Measurements from ENCODE around the gene TADA2A.
"Not testable (repeated sequence)": the region's sequence is repeated elsewhere in the genome, so short reads cannot be mapped to it uniquely, and the experiment has no call there.

Gene TADA2A

GRCh38 chr17:37405522-37405921 lies 1.2 kb upstream of the TADA2A start:
- DNase-seq: not testable (repeated sequence)

DNA sequence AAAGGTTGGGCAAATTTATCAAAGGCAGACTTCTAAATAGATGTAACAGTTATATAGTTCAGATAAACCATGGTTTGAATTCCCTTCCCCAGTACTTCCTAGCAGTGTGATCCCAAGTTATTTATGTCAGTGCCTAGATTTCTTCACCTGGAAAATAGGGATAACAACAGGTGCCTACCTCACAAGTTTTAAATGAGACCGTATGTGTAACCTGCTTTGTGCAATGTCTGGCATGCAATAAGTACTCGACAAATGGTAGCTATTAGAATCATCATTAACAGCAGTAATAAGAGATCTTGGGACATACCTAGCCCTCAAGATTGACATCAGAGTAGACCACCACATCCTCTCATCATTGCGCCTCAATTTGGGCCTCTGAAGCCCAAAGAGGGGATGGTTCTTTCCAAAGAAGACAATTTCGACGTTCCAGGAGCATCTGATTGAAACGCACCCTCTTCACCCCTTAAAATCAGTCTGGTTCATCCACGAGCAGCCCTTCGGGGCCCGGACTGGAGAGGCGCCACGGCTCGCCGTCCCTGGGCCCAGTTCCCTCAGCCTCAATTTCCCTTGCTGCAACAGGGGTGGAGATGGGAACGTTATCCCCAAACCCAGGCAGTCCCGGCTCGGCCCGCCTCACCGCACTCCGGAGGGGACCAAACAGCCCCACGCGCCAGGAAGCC lies 591 bp upstream of the TADA2A start:
- no peak for DNase-seq

DNA sequence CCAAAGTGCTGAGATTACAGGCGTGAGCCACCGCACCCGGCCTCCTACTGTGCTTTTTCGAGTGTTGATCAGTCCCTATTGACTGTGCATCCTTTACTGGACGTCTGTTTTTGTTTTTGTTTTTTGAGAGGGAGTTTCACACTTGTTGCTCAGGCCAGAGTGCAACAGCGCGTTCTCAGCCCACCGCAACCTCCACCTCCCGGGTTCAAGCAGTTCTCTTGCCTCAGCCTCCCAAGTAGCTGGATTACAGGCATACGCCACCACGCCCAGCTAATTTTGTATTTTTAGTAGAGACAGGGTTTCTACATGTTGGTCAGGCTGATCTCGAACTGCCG lies 1.4 kb downstream of the TADA2A start:
- DNase-seq: not testable (repeated sequence)

DNA sequence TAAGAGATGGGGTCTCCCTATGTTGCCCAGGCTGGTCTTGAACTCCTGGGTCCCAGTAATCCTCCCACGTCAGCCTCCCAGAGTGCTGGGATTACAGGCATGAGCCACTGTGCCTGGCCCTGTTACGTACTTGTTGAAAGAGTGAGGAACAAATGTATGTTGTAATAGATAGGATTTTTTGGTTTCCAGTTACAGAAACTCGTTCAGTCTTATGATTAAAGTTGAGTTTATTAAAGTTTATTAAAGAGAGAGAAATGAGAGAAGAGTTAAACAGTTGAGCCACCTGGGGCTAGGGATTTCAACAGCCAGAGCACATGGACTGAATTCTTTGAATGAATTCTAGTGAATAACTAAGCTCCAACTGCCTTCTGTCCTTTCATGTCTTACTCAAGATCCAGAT lies 3.7 kb downstream of the TADA2A start:
- no peak for DNase-seq

DNA sequence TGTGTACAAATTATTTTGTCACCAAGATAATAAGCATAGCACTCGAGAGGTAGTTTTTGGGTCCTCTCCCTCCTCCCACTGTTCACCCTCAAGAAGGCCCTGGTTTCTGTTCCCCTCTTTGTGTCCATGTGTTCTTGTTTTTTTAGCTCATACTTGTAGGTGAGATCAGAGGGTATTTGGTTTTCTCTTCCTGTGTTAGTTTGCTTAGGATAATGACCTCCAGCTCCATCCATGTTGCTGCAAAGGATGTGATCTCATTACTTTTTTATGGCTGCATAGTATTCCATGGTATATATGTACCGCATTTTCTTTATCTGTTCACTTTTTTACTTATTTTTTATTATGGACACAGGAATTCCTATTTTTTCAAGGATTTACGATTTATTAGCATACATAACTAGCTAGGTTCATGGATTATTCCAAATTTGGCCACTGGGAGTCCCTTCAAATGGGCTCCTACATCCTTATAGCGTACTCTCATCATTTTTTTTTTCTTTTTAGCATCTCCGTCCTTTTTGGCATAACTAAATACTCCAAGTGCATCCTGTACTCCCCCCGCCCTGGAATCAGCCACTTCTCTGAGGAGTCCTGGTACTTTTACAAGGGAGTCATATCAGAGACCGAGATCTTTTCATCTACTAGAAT lies 7.3 kb downstream of the TADA2A start:
- DNase-seq: no peak

GRCh38 chr17:37417852-37418251 lies 11.2 kb downstream of the TADA2A start:
- no peak for DNase-seq

GRCh38 chr17:37422971-37423625 lies 16.4 kb downstream of the TADA2A start:
- DNase-seq: no peak

DNA sequence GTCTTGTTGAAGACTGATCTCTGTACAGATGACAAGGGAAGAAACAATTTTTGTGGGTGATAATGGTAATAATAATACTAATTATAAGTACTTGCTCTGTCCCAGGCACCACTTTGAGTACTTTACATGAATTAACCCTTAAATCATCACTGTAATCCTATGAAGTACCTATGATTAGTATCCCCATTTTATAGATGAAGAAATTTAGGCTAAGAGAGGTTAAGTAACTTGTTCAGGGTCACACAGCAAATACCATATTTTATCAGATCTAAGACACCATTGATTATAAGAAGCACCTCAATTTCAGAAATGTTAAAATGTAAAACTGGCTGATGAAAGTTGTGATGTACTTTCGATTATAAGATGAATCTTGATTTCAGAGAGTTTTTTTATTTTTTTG lies 18.6 kb downstream of the TADA2A start:
- DNase-seq: no peak

GRCh38 chr17:37429039-37429438 lies 22.4 kb downstream of the TADA2A start:
- no peak for DNase-seq

- DNase-seq: no peak
These were observed 22.8 kb downstream of the TADA2A start for GRCh38 chr17:37429453-37429852.

DNA sequence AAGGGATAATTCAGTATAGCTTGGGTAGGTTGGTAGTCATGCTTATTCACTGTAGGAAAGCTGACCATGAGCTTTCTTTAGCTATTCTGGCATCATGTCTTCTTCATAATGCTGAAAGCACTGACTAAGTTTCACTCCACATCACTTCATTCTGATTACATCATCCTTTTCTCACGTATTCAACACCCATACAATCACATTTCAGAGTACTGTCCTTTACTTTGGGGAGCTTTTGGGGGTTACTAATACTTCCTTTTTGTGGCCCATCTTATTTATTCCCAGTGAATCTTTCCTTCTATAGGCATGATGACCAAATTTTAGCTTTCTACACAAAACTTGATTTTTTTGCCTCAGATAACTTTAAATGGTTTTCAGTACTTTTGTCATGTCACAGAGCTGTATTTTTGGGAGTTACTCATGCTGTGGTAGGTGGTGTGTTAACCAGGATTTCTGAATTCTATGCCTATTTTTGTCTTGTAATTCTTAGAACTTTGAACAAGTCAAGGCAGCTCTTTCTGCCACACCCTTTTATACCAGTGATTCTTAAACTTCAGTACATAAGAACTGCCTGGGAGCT lies 23.5 kb downstream of the TADA2A start:
- no peak for DNase-seq

GRCh38 chr17:37432671-37433070 lies 26.0 kb downstream of the TADA2A start:
- DNase-seq: no peak

- no peak for DNase-seq
These were observed 31.5 kb downstream of the TADA2A start for GRCh38 chr17:37438141-37438540.

- no peak for DNase-seq
These were observed 33.7 kb downstream of the TADA2A start for GRCh38 chr17:37440424-37440823.

DNA sequence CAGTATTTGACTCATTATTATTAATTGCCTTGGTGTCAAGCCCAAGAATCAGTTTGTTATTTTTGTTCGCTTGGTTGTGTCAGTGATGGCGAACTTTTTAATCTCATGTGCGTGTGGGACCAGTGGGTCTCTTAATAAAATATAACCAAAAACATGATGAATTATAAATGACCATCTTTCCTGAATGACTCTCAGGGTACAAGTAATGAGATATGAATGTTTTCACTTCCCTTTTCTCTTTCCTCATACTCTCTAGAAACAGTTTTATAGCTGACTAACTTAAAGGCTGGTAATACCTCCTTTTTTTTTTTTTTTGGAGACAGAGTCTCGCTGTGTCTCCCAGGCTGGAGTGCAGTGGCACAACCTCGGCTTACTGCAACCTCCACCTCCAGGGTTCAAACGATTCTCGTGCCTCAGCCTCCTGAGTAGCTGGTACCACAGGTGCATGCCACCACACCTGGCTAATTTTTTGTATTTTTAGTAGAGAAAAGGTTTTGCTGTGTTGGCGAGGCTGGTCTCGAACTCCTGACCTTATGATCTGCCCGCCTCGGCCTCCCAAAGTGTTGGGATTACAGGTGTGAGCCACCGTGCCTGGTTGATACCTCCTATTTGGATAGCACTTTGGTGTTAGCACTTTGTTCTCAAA lies 34.8 kb downstream of the TADA2A start:
- DNase-seq: not testable (repeated sequence)

DNA sequence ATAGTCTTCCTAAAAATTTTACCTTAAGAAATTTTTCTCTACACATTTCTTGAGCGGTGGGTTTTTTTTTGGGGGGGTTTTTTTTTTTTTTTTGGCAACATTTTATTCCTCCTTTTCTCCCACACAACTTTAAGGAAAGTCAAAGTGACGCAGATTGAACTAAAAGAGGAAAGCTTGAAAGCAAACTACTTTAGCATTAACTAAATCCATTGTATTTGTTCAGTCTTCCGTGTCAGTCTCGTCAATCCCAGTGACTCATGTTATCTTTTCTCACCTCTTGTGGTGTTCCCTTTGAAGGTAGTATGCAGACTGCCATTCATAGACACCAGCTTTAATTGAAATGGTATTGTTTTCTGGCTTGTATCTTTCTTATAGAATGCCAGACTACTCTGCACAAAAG lies 39.3 kb downstream of the TADA2A start:
- no peak for DNase-seq

DNA sequence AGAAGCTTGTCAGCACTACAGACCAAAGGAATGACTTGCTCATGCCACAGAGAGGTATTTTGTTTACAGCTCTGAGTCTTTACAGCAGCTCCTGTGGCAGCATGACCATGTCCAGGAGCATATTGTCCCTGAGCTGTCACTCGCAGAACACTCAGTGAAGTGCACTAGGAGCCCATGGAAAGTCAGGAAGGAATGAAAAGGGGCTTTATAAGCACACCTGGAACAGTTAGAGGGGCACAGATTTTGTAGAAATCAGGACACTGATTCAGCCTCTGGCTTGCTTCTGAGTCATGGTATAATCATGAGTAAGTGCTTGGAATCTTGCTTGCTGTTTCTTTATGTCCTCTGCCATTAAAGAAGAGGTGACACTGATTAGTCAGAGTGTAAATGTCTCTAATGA lies 41.0 kb downstream of the TADA2A start:
- no peak for DNase-seq

- no peak for DNase-seq
These were observed 43.4 kb downstream of the TADA2A start for GRCh38 chr17:37450112-37450511.

DNA sequence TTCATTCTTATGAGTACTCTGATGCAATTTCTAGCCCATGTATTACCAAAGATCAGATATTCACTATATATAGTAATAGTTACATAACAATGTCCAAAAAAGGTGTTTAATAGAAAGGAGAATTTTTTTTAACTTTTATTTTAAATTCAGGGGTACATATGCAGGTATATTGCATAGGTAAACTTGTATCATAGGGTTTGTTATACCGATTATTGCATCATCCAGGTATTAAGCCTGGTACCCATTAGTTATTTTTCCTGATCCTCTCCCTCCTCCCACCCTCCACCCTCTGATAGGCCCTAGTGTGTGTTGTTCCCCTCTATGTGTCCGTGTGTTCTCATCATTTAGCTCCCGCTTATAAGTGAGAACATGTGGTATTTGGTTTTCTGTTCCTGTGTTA lies 51.1 kb downstream of the TADA2A start:
- not testable (repeated sequence) for DNase-seq

DNA sequence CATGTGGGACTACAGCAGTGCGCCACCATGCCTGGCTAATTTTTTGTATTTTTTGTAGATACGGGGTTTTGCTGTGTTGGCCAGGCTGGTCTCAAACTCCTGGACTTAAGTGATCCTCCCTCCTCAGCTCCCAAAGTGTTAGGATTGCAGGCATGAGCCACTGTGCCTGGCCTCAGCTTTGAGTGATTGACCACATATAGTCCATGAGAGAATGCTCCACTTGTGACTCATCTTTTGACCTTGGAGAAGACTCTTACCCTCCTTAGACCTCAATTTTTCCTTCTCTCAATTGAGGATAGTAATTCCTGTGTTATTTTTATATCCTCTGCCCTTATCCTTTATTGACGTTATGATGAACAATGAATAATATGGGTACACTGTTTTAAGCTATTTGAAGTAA lies 52.1 kb downstream of the TADA2A start:
- DNase-seq: no peak

GRCh38 chr17:37461668-37462067 lies 55.0 kb downstream of the TADA2A start:
- no peak for DNase-seq

- no peak for DNase-seq
These were observed 55.8 kb downstream of the TADA2A start for GRCh38 chr17:37462492-37462891.

DNA sequence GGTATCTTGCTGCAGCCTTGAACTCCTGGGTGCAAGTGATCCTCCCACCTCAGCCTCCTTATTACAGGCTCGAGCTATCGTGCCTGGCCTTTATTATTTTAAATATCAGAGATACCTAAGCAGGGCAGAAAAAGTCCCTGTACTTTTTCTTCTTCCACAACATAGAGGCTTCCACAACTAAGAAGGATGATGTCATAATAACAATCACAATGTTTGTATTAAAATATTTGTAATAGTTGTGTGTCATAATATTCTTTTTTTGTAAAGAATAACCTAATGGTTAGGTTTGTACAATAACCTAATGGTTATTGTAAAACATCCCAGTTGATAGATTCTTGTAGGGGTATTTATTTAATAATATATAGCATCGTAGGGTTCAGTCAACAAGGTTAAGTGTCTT lies 56.4 kb downstream of the TADA2A start:
- DNase-seq: no peak
